Prostate gland (tissue), 2 donors: ENCODE measurements around the gene PPFIA4.

Experiments
- CTCF ChIP-seq, 4 experiments: fragments of 200-600 bp in 2 of 4; fragments of 450-650 bp in 2 of 4; sonication (generic) in 2 of 4; IDR thresholded peaks; 1 replicate in 3 of 4; 2 replicates in 1 of 4; pipeline ENCODE4 v1.5.1; 2016 to 2019; ENCODE audit warnings: antibody characterized with exemption in 4 of 4, mild to moderate bottlenecking in 2 of 4, moderate library complexity in 2 of 4
- POLR2A ChIP-seq: fragments of 450-650 bp; IDR thresholded peaks from one replicate; pipeline ENCODE4 v1.6.1; 2016; ENCODE audit warnings: antibody characterized with exemption, mild to moderate bottlenecking

DNA sequence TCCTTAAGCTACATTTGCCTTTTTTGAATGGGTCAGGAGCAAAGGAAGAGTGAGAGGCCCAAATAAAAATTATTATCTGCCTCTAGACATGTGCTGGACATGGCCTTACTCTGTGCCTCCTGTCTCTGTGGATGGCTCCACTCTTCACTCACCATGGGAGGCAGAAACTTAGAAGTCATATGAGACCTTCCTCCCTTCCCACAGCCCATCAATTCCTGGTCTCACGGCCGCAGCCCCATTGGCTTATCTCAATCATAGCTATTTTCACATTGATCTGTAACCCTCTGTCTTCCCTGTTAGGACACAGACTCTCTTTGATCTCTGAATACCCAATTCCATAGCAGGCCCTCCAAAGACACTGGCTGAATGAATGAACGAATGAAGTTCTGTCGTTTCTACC lies 87.0 kb downstream of the PPFIA4 start:
- TF ChIP-seq CTCF (IDR thresholded peaks at IDR 0.05) (no peak), POLR2A (no peak)
